ACHN (cell line): ENCODE data around the gene ARHGAP12.

Experiments
- DNase-seq: peaks from one replicate; pipeline ENCODE4 v3.0.0-alpha.2; 2015
- in situ Hi-C: cut with HindIII; loops from 2 replicates; pipeline ENCODE4 v1.10.0; 2017; ENCODE audit warnings: low sequenced_read_pairs, low pct_ligation_motif_present, low pct_unique_long_range_greater_than_20kb

The ARHGAP12 gene

DNA sequence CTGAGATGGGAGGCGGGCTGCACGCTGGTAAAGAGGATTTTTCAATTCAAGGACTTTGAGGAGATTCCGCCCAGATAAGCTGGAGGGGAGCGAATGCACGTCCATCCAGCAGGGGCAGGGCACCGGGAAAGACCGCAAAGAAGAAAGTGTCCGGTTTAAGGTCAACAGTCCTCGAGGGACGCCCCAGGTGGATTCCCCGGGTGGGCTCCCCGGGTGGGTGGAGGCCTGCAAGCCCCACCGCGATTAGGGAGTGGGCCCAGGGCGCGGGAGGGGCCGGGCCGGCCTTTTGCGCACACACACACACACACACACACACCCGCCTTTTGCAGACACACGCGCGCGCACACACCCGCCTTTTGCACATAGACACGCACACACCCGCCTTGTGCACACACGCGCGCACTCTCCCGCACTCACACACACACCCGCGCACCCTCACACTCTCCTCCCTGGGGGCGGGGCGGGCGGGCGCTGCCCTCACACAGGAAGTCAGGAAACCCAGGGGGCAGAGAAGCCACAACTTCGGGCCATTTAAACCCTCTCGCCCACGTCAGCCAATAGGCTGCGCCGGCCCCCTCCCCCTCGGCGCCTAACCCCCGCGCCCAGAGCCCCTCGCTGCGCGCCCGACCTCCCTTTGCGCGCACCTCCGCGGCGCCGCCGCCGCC, 615 bp downstream of the ARHGAP12 start:
- DNase-seq, result peak; percentile 57
- in situ Hi-C loops, result no loop called here

DNA sequence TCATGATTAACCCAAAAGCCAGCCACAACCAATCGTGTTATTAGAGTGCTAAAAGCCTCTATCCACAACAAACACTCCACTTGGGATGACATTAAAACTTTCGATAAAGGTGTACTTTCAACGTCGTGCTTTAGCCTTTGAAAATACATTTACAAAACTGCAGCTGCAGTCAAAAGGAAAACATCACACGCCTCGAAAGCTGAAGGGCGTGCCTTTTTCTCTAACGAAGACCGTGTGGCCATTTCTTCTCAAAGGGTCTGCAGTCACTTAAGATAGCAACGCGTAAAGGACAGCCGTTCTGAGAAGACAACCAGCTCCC, 1.1 kb downstream of the ARHGAP12 start:
- DNase-seq, result no peak
- in situ Hi-C loops, result no loop called here

DNA sequence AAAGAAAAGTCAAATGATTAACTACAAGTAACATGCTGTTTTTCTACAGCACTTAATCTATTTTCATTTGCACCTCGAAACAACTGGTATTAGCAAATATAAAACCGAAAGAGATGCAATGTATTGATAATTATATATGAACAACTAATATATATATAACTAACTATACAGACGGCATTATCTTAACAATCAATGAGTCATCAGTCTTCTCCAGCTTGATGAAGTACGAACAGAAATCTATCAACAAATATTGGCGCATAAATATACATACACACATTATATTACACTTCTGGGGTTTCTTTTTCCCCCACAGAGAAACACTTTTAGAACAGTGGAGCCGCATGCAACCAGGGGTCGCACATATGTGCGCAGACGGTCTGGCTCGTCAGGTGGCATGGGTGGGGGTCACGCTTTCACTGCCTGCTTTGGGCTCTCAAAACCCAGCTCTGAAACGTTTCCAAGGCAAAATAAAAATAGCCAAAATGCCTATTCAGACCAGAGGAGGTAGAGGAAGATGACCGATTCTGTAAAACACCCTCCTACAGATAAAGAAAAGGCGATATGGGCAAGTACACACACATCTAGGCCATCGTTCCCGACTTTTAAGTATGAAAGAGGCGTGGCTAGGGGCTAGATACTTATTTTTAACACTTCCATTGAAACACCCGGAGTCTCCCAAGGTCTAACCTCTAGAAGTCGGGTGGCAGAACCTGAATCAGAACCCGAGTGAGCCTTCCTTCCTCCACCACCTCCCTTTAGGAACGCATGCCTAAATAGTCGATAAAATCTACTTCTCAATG, 1.7 kb downstream of the ARHGAP12 start:
- DNase-seq, result peak; percentile 24
- in situ Hi-C loops, result no loop called here

DNA sequence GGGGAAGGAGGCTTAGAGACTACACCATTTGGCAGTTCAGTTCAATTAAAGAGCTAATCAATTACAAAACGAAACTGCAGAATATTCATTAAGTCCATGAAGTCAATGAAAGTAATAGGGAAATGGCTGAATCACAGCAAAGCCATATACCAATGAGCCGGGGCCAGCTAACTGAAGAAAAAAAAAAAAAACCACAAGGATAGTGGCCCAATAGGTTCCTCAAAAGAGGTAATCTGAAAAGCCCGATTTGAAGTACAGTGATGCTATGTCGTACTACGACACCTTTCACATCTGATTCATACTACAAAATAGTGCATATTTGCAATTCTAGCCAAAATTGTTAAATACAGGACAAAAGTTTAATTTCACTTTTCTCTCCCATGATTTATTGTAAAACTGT, 2.5 kb downstream of the ARHGAP12 start:
- in situ Hi-C loops, result no loop called here
- peak; percentile 14 for DNase-seq

DNA sequence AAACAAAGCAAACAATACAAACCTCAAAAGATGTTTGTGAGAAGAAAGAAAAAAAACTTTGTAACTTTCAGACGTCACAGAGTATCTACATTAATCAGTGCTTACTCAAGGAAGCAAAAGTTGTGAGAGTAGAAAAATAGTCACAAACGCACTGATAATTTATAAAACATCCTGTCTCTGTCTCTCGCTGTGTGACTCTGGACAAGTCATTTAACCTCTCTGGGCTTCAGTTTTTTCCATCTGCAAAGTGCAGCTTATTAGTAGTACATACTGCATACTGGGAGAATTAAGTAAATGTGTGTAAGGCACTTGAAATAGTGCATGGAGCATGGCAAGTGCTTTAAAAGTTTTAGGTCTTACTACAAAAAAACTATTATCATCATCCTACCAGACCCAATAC, 3.8 kb downstream of the ARHGAP12 start:
- no peak for DNase-seq
- in situ Hi-C loops, result no loop called here

DNA sequence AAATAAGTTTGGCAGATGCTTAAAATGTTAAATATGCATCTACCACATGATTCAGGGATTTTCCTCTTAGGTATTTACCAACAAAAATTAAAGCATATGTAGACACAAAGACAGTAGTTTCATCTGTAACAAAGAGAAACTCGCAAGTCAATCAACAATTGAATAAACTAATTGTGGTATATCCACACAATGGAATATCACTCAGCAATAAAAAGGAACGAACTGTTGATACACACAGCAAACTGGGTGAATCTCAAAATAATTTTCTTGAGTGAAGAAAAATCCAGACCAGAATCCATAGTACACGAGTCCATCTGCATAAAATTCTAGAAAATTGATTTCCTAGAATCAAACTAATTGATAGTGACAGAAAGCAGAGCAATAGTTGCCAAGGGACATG, 5.2 kb downstream of the ARHGAP12 start:
- DNase-seq, result no peak
- in situ Hi-C loops, result no loop called here

DNA sequence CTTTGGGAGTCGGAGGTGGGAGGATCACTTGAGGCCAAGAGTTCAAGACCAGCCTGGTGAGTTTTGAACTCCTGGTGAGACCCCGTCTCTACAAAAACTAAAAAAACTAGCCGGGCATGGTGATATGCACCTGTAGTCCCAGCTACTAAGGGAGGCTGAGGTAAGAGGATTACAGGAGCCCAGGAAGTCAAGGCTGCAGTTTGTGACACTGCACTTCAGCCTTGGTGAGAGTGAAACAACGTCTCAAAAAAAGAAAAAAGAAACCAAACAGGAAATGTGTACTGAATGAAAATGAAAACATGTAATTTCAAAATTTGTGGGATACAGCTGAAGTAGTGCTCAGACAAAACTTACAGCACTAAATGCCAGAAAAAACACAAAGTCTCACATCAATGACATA, 7.6 kb downstream of the ARHGAP12 start:
- in situ Hi-C loops, result no loop called here
- DNase-seq, result no peak

DNA sequence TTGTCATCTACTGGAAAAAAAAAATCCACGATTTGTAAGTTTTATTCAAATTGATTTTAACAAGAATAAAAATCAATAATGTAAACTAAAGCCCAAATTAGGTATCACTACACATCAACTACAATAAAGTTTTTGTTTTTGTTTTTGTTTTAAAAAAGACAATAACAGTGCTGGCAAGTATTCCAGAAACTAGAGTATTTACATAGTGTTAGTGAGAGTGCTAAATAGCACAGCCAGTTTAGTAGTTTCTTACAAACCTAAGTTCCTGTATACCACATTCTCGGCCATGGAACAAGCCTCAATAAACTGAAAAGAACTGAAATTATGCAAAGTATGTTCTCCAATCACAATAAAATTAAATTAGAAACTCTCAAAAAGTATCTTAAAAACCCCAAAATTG, 8.1 kb downstream of the ARHGAP12 start:
- no peak for DNase-seq
- in situ Hi-C loops, result no loop called here

DNA sequence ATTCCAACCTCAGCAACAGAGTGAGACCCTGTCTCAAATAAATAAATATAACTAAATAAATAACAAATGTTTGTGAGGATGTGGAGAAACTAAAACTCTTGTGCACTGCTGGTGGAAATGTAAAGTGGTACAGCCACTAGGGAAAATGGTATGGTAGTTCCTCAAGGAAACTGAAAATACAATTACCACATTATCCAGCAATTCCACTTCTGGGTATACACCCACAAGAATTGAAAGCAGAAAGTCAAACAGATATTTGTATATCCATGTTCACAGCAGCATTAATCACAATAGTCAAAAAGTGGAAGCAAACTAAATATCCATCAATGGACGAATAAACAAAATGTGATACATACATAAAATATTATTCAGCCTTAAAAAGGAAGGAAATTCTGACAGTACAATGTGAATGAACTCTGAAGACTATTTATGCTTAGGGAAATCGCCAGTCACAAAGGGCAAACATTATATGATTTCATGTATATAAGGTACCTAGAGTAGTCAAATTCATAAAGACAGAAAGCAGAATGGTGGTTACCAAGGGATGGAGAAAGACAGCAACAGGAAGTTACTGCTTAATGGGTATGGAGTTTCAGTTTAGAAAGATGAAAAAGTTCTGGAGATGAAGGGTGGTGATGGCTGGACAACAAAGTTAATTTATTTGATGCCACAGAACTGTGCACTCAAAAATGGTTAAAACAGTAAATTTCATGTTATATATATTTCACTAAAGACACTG, 9.8 kb downstream of the ARHGAP12 start:
- in situ Hi-C loops, result no loop called here

DNA sequence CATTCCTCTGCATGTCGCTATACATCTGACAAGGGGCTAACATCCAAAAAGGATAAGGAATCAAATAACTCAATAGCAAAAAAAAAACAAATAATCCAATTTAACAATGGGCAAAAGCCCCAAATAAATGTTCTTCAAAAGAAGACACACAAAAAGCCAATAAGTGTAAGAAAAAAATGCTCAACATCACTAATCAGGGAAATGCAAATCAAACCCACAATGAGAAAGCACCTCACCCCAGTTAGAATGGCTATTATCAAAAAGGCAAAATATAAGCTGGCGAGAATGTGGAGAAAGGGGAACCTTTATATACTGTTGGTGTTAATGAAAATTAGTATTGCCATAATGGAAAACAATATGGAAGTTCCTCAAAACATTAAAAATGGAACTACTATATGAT, 14.3 kb downstream of the ARHGAP12 start:
- in situ Hi-C loops, result no loop called here

More for the DNA sequence above, 9.8 kb downstream of the ARHGAP12 start:
- no peak for DNase-seq

DNA sequence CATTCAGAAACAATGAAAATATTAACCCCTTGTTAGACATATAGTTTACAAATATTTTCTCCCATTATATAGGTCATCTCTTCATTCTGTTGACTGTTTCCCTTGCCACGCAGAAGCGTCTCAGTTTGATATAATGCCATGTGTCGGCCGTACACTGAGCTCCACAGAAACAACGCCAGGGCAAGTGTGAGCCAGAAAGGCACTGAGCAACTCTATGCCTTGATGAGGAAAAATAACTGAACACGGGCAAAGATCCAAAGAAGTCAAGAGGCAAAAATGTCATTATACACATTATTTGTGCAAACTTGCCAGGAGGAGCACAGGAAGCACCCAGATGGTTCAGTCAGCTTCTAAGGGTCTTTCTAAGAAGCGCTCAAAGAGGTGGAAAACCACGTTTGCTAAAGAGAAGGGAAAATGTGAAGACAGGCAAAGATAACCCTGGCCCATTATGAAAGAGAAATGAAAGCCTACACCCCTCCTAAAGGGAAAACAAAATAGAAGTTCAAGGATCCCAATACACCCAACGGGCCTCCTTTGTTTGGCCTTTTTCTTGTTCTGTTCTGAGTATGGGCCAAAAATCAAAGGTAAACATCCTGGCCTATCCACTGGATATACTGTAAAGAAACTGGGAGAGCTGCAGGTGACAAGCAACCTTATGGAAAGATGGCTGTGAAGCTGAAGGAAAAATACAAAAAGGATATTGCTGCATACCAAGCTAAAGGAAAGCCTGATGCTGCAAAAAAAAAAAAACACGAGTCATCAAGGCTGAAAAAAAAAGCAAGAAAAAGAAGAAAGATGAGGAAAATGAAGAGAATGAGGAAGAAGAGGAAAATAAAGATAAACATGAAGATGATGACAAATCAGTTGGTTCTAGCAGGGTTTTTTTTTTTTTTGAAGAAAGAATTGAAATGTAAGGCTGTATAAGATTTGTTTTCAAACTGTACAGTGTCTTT, 15.5 kb downstream of the ARHGAP12 start:
- in situ Hi-C loops, result no loop called here
- DNase-seq, result peak; percentile 23

More for the DNA sequence above, 14.3 kb downstream of the ARHGAP12 start:
- DNase-seq, result no peak

DNA sequence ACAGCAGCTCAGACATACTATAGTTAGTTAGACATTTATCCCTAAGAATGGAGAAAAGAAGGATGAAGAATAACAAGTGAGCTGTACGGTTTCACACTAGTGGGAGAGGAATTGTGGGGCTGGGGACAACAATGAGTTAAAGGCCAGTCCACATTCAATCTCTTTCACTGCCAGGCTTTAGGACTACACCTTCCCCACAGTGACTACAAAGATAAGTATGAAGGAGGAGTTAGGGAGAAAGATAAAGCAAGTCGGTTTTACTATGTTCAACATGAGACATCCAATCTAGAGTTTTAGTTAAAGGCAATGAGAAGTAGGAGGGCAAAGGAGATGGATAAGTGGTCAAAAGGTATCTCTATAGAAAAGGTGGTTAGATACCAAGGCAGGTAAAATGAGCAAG, 16.3 kb downstream of the ARHGAP12 start:
- peak; percentile 18 for DNase-seq
- in situ Hi-C loops, result no loop called here

DNA sequence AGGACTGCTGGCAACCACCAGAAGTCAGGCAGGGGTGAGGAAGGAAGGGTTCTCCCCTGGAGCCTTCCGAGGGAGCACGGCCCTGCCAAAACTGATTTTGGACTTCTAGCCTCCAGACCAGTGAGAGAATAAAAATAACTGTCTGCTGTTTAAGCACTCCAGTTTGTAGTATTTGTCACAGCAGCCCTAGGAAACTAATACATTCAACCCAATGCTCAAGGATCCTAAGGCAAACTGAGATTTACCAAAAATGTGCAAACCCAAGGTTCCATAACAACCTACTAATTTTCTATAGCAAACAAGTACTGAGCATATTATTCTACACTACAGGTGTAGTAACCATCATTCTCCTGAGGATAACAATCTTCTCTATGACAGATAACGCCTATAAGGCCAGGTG, 18.6 kb downstream of the ARHGAP12 start:
- no peak for DNase-seq

DNA sequence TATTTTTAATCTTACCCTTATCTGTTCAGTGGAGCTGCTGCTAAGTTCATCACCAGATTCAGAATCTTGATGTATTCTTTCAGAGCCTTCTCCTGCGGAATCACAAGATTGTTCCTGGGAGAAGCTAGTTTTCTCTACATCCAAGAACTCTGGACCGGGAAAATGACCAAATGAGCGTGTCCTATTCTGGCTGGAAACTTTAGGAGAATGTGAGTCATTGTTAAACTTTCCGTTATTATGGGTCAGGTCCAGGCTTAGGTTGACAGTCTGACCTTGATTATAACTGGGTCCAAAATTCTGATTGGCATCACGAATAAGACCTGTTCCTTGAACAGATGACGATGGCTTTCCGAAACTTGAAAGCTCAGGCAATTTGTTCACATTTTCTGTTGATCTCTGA, 20.5 kb downstream of the ARHGAP12 start:
- DNase-seq, result no peak
- in situ Hi-C loops, result no loop called here

More for the DNA sequence above, 18.6 kb downstream of the ARHGAP12 start:
- in situ Hi-C loops, result no loop called here

DNA sequence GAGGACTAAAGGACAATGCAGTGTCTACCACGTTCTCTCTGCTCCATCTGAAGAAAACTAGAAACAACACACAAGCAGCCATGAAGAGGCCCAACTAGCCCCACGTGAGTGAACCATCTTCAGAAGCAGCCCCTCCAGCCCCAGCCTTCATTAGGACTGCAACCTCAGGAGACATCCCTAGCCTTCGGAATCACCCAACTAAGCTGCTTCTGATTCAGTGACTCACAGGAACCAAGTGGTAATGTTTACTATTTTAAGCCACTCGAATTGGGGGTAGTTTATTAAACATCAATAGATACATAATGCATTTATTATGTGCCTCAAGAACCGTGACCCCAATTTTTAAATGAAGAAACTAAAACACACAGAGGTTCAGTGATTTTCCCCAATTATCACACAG, 22.6 kb downstream of the ARHGAP12 start:
- in situ Hi-C loops, result no loop called here

DNA sequence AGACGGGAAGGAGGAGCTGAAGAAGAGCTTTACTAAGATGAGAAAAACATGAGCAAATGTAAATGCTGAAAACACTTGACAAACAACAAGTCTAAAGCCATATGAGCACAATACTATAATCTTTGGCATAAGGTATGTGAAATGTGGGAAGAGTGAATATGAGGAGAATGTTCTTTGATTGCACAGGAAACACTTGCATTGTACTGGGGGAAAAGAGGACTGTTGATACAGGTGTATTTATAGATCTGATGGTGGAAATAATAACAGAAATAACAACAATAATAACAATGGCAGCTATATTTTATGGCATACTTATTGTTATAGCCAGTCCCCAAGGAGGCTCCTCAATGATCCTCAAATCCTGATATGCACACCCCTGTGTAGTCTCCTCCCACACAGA, 23.0 kb downstream of the ARHGAP12 start:
- DNase-seq, result no peak
- in situ Hi-C loops, result no loop called here

More for the DNA sequence above, 22.6 kb downstream of the ARHGAP12 start:
- no peak for DNase-seq

DNA sequence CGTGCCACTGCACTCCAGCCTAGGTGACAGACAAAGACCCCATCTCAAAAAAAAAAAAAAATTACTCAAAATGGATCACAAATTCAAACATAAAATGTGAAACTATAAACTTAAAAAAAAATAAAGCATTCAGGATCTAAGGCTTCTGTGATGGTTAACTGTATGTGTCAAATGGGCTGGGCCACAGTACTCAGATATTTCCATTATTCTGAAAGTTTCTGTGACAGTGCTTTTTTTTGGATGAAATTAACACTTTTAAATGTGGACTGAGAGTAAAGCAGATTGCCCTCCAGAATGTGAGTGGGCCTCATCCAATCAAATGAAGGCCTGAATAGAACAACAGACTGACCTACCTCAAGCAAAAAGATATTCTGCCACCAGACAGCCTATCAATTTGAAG, 26.0 kb downstream of the ARHGAP12 start:
- no peak for DNase-seq
- in situ Hi-C loops, result no loop called here

DNA sequence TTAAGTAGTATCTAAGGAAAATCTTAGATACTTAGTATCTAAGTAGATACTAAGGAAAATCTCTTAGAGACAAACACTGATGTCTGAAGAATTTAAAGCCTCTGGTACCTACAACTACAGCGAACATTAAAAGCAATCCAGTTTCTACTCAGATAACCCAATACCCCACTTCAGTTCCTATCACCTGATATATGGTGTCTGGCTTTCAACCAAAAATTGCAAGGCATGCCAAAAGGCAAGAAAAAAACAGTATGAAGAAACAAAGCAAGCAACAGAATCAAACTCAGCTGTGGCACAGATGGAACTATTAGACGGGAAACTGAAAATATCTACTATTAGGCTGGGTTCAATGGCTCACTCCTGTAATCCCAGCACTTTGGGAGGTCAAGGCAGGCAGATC, 31.1 kb downstream of the ARHGAP12 start:
- in situ Hi-C loops, result no loop called here
- no peak for DNase-seq

DNA sequence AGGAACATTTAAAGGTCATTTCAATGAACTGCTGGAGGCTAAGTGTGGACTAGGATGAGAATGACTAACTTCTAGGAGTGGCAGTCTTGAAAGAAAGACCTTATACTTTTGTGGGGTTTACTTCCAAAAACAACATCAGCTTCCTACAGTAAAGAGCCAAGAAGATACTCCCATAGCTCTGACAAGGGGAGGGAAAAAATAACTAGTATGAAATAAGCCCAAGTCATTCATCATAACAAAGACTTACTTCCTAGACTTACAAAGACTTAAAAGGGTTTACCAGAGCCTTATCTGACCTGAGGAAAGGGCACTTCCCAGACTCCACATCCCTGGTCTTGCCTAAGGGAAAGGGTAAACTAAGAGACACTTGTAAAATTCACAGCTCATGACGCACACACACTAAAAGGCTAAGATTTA, 31.7 kb downstream of the ARHGAP12 start:
- DNase-seq, result no peak
- in situ Hi-C loops, result no loop called here
